Caco-2 (cell line): ENCODE results near the gene KLHL22. TPM values are rescaled to one million over a fixed set of nuclear protein-coding genes. Genes with fewer than 3 reads are reported as not detected.

Source experiments
- BruUV-seq: library from RNA; stranded (reverse); fragments of 400-500 nt; replicated peaks from 2 replicates; lab custom pipeline; 2021; lab: Mats Ljungman, UMichigan
- CTCF ChIA-PET: fragments of 300-600 bp; sonication (Branson Sonifier 250); formaldehyde crosslinking; loops from one replicate; lab custom pipeline; 2022; ENCODE audit warnings: antibody characterized with exemption; lab: Charles Lee
- POLR2A ChIA-PET: fragments of 300-600 bp; sonication (Branson Sonifier 250); formaldehyde crosslinking; loops from one replicate; lab custom pipeline; 2022; ENCODE audit warnings: antibody characterized with exemption; lab: Charles Lee
- DNase-seq, 2 experiments: peaks; one replicate each; pipeline versions ENCODE4 v3.0.0 to v3.0.0-alpha.2; 2020 to 2022
- H3K27me3 ChIP-seq: replicated peaks from 2 replicates; pipeline ENCODE4 v1.6.0; 2011; ENCODE audit warnings: low read length; ENCODE audit not compliant: control insufficient read depth, insufficient read depth
- H3K36me3 ChIP-seq: 2 replicates; pipeline ENCODE4 v1.5.1; 2011; ENCODE audit warnings: low read length; ENCODE audit not compliant: control insufficient read depth, insufficient read depth
- H3K4me1 ChIP-seq: fragments of 250-450 bp; sonication (Bioruptor Pico); 2 replicates; pipeline ENCODE4 v1.5.1; 2020; ENCODE audit warnings: mild to moderate bottlenecking
- H3K4me3 ChIP-seq: 2 replicates; pipeline ENCODE4 v1.5.1; 2011; ENCODE audit warnings: low read depth, mild to moderate bottlenecking, control low read depth, low read length
- H3K9me3 ChIP-seq: fragments of 250-450 bp; sonication (Bioruptor Pico); 2 replicates; pipeline ENCODE4 v1.5.1; 2020; ENCODE audit warnings: mild to moderate bottlenecking, moderate library complexity
- H3K27ac Mint-ChIP-seq: one replicate; pipeline ENCODE4 v1.8.0; 2022; ENCODE audit warnings: mixed read lengths; ENCODE audit not compliant: unreplicated experiment
- H3K27me3 Mint-ChIP-seq: one replicate; pipeline ENCODE4 v1.8.0; 2022; ENCODE audit warnings: mixed read lengths; ENCODE audit not compliant: insufficient read depth, unreplicated experiment
- H3K36me3 Mint-ChIP-seq: one replicate; pipeline ENCODE4 v1.8.0; 2022; ENCODE audit warnings: mild to moderate bottlenecking, mixed read lengths; ENCODE audit not compliant: insufficient read depth, unreplicated experiment
- H3K4me1 Mint-ChIP-seq: one replicate; pipeline ENCODE4 v1.8.0; 2022; ENCODE audit warnings: low read depth, mixed read lengths; ENCODE audit not compliant: unreplicated experiment
- H3K4me3 Mint-ChIP-seq: one replicate; pipeline ENCODE4 v1.8.0; 2022; ENCODE audit warnings: mild to moderate bottlenecking, moderate library complexity, mixed read lengths; ENCODE audit not compliant: unreplicated experiment
- H3K9me3 Mint-ChIP-seq: one replicate; pipeline ENCODE4 v1.8.0; 2022; ENCODE audit warnings: mixed read lengths; ENCODE audit not compliant: unreplicated experiment
- intact Hi-C: fragments of 100-400 bp; cut with micrococcal nuclease; formaldehyde crosslinking; loops from one replicate; pipeline ENCODE4 v1.10.0; 2022; ENCODE audit not compliant: unreplicated experiment
- total RNA-seq: library from RNA; stranded (reverse); gene quantifications from 2 replicates; pipeline ENCODE4 v1.2.3, GENCODE V29; 2022
- TF ChIP-seq, protein P1 (sequence below), 2 experiments: fragments of 200-600 bp in 1 of 2; IDR thresholded peaks; 1 replicate in 1 of 2; 2 replicates in 1 of 2; pipeline versions ENCODE4 v1.5.1 to v1.8.0; 2011 to 2022; ENCODE audit warnings: antibody characterized with exemption in 1 of 2, control low read depth in 1 of 2, inconsistent platforms in 1 of 2, low read depth in 1 of 2, low read length in 1 of 2, mild to moderate bottlenecking in 1 of 2, moderate library complexity in 1 of 2; ENCODE audit not compliant: insufficient read depth in 1 of 2, severe bottlenecking in 1 of 2, unreplicated experiment in 1 of 2

Gene KLHL22
- total RNA-seq, 1 experiment from 2014 or later, result 24.4 TPM

DNA sequence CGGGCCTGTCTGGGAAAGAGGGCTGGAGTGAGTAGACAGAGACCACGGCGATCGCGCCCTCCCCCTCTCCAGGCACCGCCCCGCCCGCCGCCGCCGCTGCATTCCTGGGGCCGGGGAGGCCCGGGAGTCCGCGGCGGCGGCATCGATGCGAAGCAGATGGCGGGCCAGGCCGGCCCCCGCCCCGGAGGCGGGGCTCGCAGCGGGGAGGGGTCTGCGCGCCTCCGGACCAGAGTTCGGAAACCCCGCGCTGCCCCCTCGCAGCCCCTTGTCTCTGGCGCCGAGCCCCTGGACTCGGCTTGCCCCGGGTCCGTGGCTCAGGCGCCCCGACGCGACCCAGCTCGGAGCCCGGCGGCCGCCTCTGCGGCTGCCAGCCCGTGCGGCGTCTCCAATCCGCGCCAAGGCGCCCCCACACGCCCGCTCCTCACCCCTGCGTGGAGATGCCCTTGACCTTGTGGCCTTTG lies 59.3 kb downstream of the KLHL22 start:
- Mint-ChIP-seq H3K4me3 (peak overlapping the region; percentile 91), H3K27ac (no peak overlapping the region), H3K9me3 (no peaks in the 10 kb centered on the region), H3K27me3 (peaks cover 7% of the 10 kb centered on the region), H3K4me1 (peaks cover 6% of the 10 kb centered on the region), H3K36me3 (peaks cover 10% of the 10 kb centered on the region)
- no peaks in the 10 kb centered on the region for H3K9me3 ChIP-seq
- peaks cover 6% of the 10 kb centered on the region; the same call in 1 of the 2 replicates for H3K4me1 ChIP-seq
- DNase-seq, result peak in 1 of 2 experiments; percentile 61
- CTCF ChIA-PET, result interaction anchor here (1.0 kb wide), 1 partner anchor 18 kb away, joined by 4 read pairs; no protein-coding TSS in a partner anchor
- POLR2A ChIA-PET, result no interaction called here
- H3K4me3 ChIP-seq, result peak overlapping the region; percentile 35
- no peaks in the 10 kb centered on the region for H3K27me3 ChIP-seq
- BruUV-seq, result no TSS peak
- H3K36me3 ChIP-seq, result no peaks in the 10 kb centered on the region
- intact Hi-C loops, result no loop called here
- TF ChIP-seq, protein P1, sequence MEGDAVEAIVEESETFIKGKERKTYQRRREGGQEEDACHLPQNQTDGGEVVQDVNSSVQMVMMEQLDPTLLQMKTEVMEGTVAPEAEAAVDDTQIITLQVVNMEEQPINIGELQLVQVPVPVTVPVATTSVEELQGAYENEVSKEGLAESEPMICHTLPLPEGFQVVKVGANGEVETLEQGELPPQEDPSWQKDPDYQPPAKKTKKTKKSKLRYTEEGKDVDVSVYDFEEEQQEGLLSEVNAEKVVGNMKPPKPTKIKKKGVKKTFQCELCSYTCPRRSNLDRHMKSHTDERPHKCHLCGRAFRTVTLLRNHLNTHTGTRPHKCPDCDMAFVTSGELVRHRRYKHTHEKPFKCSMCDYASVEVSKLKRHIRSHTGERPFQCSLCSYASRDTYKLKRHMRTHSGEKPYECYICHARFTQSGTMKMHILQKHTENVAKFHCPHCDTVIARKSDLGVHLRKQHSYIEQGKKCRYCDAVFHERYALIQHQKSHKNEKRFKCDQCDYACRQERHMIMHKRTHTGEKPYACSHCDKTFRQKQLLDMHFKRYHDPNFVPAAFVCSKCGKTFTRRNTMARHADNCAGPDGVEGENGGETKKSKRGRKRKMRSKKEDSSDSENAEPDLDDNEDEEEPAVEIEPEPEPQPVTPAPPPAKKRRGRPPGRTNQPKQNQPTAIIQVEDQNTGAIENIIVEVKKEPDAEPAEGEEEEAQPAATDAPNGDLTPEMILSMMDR (IDR thresholded peaks at IDR 0.05; ENCODE audit: insufficient read depth in 1 of 2, low read depth in 1 of 2, low read length in 1 of 2, severe bottlenecking in 1 of 2, unreplicated experiment in 1 of 2), result no peak

DNA sequence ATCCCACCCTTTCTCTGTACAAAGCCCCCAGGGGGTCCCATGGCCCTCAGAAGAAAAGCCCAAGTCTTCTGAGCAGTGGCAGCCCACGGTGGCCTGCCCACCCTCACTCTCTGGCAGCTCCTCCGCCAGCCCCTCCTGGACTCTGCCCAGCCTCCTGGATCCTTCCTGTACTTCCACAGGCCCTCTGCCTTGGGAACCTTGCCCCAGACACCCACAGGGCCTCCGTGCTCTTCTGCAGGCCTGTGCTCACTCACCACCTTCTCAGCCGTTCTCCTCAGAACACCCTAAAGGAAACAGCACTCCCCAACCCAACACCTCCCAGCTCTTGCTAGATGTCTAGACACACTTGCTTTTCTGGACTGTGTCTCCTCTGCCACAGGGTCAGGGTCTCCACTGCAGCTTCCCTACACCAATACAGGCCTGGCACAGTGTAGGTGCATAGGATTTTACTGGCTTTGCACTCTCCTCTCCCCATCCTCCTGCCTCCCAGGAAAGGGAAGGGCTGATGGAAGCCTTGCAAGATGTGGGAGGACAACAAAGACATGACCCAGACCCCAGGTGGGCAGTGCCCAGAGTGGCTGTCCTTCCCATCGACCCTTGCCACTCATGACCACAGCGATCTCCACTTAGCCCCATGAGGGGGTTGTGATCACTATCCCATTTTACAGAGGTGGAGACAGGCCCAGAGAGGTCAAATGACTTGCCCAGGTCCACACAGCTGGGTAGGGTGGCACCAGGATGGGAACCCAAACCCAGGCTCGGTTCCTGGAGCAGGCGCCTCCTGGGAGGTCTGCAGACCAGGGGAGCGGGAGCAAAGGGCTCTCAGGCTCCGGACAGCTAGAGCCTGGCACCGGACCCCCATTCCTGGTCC lies 59.9 kb downstream of the KLHL22 start:
- Histone ChIP-seq H3K4me3 (peak overlapping the region; percentile 35), H3K27me3 (no peaks in the 10 kb centered on the region)
- H3K9me3 Mint-ChIP-seq, result no peaks in the 10 kb centered on the region

DNA sequence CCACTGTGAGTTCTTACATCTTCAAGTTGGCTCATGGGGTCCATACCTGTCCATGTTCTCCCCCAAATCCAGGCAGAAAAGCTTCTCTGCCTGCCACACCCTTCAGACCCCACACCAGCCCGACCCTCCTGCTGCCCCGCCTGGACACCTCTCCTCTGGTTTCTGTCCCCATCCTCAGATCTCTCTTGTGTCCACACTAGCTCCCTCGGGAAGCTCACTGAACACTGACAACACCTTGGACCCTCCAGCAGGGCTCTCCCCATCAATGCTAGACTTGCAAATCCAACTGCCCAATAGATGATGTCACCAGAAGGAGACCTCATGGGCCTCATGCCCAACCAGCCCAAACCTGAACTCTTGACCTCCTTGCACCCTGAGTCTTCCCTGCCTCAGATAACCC lies 60.8 kb downstream of the KLHL22 start:
- CTCF ChIA-PET, result interaction anchor here (1.3 to 1.4 kb wide), 2 partner anchors 22 to 133 kb away, joined by 3 to 4 read pairs; no protein-coding TSS in a partner anchor

More for the DNA sequence above, 59.9 kb downstream of the KLHL22 start:
- no peak for DNase-seq
- TF ChIP-seq, protein P1 (IDR thresholded peaks at IDR 0.05; ENCODE audit: insufficient read depth in 1 of 2, low read depth in 1 of 2, low read length in 1 of 2, severe bottlenecking in 1 of 2, unreplicated experiment in 1 of 2), result no peak
- POLR2A ChIA-PET, result no interaction called here
- BruUV-seq, result no TSS peak
- H3K9me3 ChIP-seq, result no peaks in the 10 kb centered on the region
- CTCF ChIA-PET, result interaction anchor here (1.0 to 1.4 kb wide), 2 partner anchors 17 to 21 kb away, joined by 4 read pairs; no protein-coding TSS in a partner anchor
- Mint-ChIP-seq H3K4me1 (peaks cover 6% of the 10 kb centered on the region), H3K27ac (no peak overlapping the region), H3K4me3 (peak overlapping the region; percentile 91), H3K36me3 (peaks cover 10% of the 10 kb centered on the region), H3K27me3 (peaks cover 7% of the 10 kb centered on the region)
- no peaks in the 10 kb centered on the region for H3K36me3 ChIP-seq
- H3K4me1 ChIP-seq, result peaks cover 6% of the 10 kb centered on the region; the same call in 1 of the 2 replicates
- intact Hi-C loops, result no loop called here

More for the DNA sequence above, 60.8 kb downstream of the KLHL22 start:
- no peak overlapping the region for H3K27ac Mint-ChIP-seq
- peaks cover 6% of the 10 kb centered on the region for H3K4me1 Mint-ChIP-seq
- no peak for DNase-seq
- H3K9me3 ChIP-seq, result no peaks in the 10 kb centered on the region
- H3K4me3 ChIP-seq, result no peak overlapping the region
- intact Hi-C loops, result no loop called here
- peaks cover 10% of the 10 kb centered on the region for H3K36me3 Mint-ChIP-seq
- H3K4me3 Mint-ChIP-seq, result no peak overlapping the region
- H3K27me3 ChIP-seq, result peaks cover 2% of the 10 kb centered on the region; the same call in 1 of the 2 replicates
- POLR2A ChIA-PET, result no interaction called here
- no peaks in the 10 kb centered on the region for H3K36me3 ChIP-seq
- H3K4me1 ChIP-seq, result peaks cover 11% of the 10 kb centered on the region
- no TSS peak for BruUV-seq
- H3K27me3 Mint-ChIP-seq, result peaks cover 7% of the 10 kb centered on the region
- H3K9me3 Mint-ChIP-seq, result no peaks in the 10 kb centered on the region
- TF ChIP-seq, protein P1 (IDR thresholded peaks at IDR 0.05; ENCODE audit: insufficient read depth in 1 of 2, low read depth in 1 of 2, low read length in 1 of 2, severe bottlenecking in 1 of 2, unreplicated experiment in 1 of 2), result no peak
